ENCODE results near the gene RPUSD1.

GRCh38 chr16:787978-788398 lies at the start of gene RPUSD1:
- TF ChIP-seq CTCF (IDR thresholded peaks at IDR 0.05) (no peak), EZH2 (IDR thresholded peaks at IDR 0.05; ENCODE audit: borderline replicate concordance, insufficient read depth, low read depth, low read length, poor library complexity, severe bottlenecking) (no peak)
